ENCODE measurements around the gene SYNPO2. TPM values are rescaled to one million over a fixed set of nuclear protein-coding genes. Genes with fewer than 3 reads are reported as not detected.

The SYNPO2 gene
- total and polyA plus RNA-seq, 2 donors (not counting 1 experiment from before 2014, with no cell fraction given) = 40.1 to 71.7 TPM

DNA sequence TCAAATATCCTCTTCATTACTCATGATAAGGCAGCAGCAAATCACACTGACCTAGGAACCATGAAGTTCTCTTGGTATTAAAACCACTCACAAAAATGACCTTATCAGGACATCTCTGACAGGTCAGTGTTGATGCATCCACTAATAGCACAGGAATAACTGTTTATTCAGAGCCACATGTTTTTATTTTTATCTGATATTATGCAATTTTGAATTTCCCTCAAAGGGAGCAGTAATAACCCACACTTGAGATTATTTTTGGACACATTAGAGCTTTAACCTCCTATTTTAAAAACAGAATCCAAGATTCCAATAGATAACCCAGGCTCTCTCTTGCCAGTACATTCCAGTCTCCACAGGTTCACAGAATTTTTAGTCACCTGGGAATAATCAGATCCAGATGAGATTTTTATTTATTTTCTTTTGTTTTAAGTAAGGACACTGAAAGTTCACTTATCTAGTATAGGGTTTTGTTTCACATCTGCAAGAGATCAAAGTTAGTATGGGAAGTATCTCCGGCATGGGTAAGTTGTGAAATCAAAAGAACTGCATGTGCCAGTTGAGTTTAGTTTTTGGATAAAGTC lies 210.7 kb downstream of the SYNPO2 start:
- Histone ChIP-seq H2AFZ (ENCODE audit: low read length) (no peak overlapping the region), H3K79me2 (ENCODE audit: control insufficient read depth, insufficient read depth, low read length) (no peaks in the 10 kb centered on the region), H3K4me1 (ENCODE audit: control insufficient read depth, extremely low read depth, insufficient read depth, low read length) (peaks cover 7% of the 10 kb centered on the region), H3K9me3 (ENCODE audit: control insufficient read depth, insufficient read depth, low read depth, low read length) (no peaks in the 10 kb centered on the region), H3K36me3 (ENCODE audit: control insufficient read depth, insufficient read depth, low read length) (no peaks in the 10 kb centered on the region), H3K27me3 (ENCODE audit: control insufficient read depth, insufficient read depth, low read length) (no peaks in the 10 kb centered on the region), H3K4me3 (replicated peaks in 1 of 4; ENCODE audit: control extremely low read depth in 1 of 4, insufficient read depth in 1 of 4, low read depth in 3 of 4, low read length in 4 of 4) (no peak overlapping the region), H4K20me1 (ENCODE audit: control insufficient read depth, extremely low read depth, insufficient read depth, low read length) (no peaks in the 10 kb centered on the region), H3K27ac (ENCODE audit: insufficient read depth, low read length) (no peak overlapping the region), H3K9ac (ENCODE audit: insufficient read depth, low read length) (no peak overlapping the region), H3K4me2 (ENCODE audit: extremely low read depth, insufficient read depth, low read length) (peak overlapping the region; percentile 25)
- TF ChIP-seq EZH2 (IDR thresholded peaks at IDR 0.05; ENCODE audit: low read length, missing control alignments) = no peak
- TF ChIP-seq, protein P1, sequence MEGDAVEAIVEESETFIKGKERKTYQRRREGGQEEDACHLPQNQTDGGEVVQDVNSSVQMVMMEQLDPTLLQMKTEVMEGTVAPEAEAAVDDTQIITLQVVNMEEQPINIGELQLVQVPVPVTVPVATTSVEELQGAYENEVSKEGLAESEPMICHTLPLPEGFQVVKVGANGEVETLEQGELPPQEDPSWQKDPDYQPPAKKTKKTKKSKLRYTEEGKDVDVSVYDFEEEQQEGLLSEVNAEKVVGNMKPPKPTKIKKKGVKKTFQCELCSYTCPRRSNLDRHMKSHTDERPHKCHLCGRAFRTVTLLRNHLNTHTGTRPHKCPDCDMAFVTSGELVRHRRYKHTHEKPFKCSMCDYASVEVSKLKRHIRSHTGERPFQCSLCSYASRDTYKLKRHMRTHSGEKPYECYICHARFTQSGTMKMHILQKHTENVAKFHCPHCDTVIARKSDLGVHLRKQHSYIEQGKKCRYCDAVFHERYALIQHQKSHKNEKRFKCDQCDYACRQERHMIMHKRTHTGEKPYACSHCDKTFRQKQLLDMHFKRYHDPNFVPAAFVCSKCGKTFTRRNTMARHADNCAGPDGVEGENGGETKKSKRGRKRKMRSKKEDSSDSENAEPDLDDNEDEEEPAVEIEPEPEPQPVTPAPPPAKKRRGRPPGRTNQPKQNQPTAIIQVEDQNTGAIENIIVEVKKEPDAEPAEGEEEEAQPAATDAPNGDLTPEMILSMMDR (conservative IDR thresholded peaks at IDR 0.05 in 1 of 2, IDR thresholded peaks at IDR 0.05 in 1 of 2; ENCODE audit: low read depth in 1 of 2, low read length in 2 of 2) = no peak
- peak; percentile 57 to 61 for DNase-seq (ENCODE audit: low read depth in 2 of 2)

DNA sequence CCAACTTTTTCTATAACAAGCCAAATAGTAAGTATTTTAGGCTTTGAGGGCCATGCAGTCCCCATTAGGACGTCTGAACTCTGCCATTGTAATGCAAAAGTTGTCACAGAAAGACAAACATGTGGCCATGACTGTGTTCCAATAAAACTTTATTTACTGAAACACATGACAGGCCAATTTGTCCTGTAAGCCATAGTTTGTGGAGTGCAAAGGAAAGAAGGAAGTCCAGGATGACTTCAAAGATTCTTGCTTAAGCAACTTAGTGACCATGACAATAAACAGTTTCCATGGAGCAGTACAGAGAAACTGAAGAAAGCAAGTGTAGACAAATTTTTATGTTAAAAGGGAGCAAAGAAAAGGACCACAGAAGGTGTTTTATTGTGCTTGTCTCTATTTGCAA lies 212.0 kb downstream of the SYNPO2 start:
- no peak for TF ChIP-seq EZH2 (IDR thresholded peaks at IDR 0.05; ENCODE audit: low read length, missing control alignments)
- TF ChIP-seq, protein P1 (conservative IDR thresholded peaks at IDR 0.05 in 1 of 2, IDR thresholded peaks at IDR 0.05 in 1 of 2; ENCODE audit: low read depth in 1 of 2, low read length in 2 of 2) = no peak
- Histone ChIP-seq H3K27me3 (ENCODE audit: control insufficient read depth, insufficient read depth, low read length) (no peaks in the 10 kb centered on the region), H3K4me2 (ENCODE audit: extremely low read depth, insufficient read depth, low read length) (no peak overlapping the region), H2AFZ (ENCODE audit: low read length) (no peak overlapping the region), H3K4me1 (ENCODE audit: control insufficient read depth, extremely low read depth, insufficient read depth, low read length) (peaks cover 7% of the 10 kb centered on the region), H3K4me3 (replicated peaks in 1 of 4; ENCODE audit: control extremely low read depth in 1 of 4, insufficient read depth in 1 of 4, low read depth in 3 of 4, low read length in 4 of 4) (no peak overlapping the region), H3K9me3 (ENCODE audit: control insufficient read depth, insufficient read depth, low read depth, low read length) (no peaks in the 10 kb centered on the region), H4K20me1 (ENCODE audit: control insufficient read depth, extremely low read depth, insufficient read depth, low read length) (no peaks in the 10 kb centered on the region), H3K79me2 (ENCODE audit: control insufficient read depth, insufficient read depth, low read length) (no peaks in the 10 kb centered on the region), H3K27ac (ENCODE audit: insufficient read depth, low read length) (no peak overlapping the region), H3K9ac (ENCODE audit: insufficient read depth, low read length) (no peak overlapping the region), H3K36me3 (ENCODE audit: control insufficient read depth, insufficient read depth, low read length) (no peaks in the 10 kb centered on the region)
- DNase-seq (ENCODE audit: low read depth in 2 of 2) = no peak

DNA sequence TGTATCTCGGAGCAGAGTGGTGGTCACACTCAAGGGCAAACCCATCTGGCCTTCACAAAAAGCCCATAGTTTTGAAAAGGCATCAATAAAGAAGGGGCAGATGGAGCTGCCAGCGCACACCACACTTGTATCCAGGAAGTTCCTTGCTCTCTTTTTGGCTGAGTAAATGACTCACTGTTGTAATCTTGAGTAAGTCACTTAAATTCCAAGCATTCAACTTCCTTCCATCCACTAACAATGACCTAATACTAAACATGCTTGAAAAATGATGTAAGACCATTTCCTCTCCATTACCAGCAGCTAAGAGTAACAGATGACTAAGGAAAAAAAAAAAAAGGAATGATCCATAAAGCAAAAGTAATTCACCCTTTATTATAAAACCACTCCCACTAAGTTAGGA lies 214.6 kb downstream of the SYNPO2 start:
- Histone ChIP-seq H3K27ac (ENCODE audit: insufficient read depth, low read length) (peak overlapping the region; percentile 80), H3K4me1 (ENCODE audit: control insufficient read depth, extremely low read depth, insufficient read depth, low read length) (peaks cover 17% of the 10 kb centered on the region), H3K9ac (ENCODE audit: insufficient read depth, low read length) (no peak overlapping the region), H3K79me2 (ENCODE audit: control insufficient read depth, insufficient read depth, low read length) (no peaks in the 10 kb centered on the region), H3K27me3 (ENCODE audit: control insufficient read depth, insufficient read depth, low read length) (no peaks in the 10 kb centered on the region), H3K4me3 (replicated peaks in 1 of 4; ENCODE audit: control extremely low read depth in 1 of 4, insufficient read depth in 1 of 4, low read depth in 3 of 4, low read length in 4 of 4) (no peak overlapping the region), H3K36me3 (ENCODE audit: control insufficient read depth, insufficient read depth, low read length) (no peaks in the 10 kb centered on the region), H3K4me2 (ENCODE audit: extremely low read depth, insufficient read depth, low read length) (no peak overlapping the region), H4K20me1 (ENCODE audit: control insufficient read depth, extremely low read depth, insufficient read depth, low read length) (no peaks in the 10 kb centered on the region), H3K9me3 (ENCODE audit: control insufficient read depth, insufficient read depth, low read depth, low read length) (no peaks in the 10 kb centered on the region), H2AFZ (ENCODE audit: low read length) (no peak overlapping the region)
- peak; percentile 99 to 100 for DNase-seq (ENCODE audit: low read depth in 2 of 2)
- TF ChIP-seq, protein P1 (conservative IDR thresholded peaks at IDR 0.05 in 1 of 2, IDR thresholded peaks at IDR 0.05 in 1 of 2; ENCODE audit: low read depth in 1 of 2, low read length in 2 of 2) = no peak
- TF ChIP-seq EZH2 (IDR thresholded peaks at IDR 0.05; ENCODE audit: low read length, missing control alignments) = no peak

Measured in fibroblast of lung (primary cell).